Endometrial microvascular endothelial cells (primary cell): ENCODE data around the gene IRX4. TPM values are rescaled to one million over a fixed set of nuclear protein-coding genes. Genes with fewer than 3 reads are reported as not detected.
"Not testable (repeated sequence)": the region's sequence is repeated elsewhere in the genome, so short reads cannot be mapped to it uniquely, and the experiment has no call there.

Source experiments
- in situ Hi-C: cut with HindIII; loops from 2 replicates; pipeline ENCODE4 v1.10.0; 2017; ENCODE audit warnings: low sequenced_read_pairs, low pct_unique_long_range_greater_than_20kb; ENCODE audit errors: inconsistent ontology term
- total RNA-seq: library from RNA; depleted of rRNA; stranded (reverse); fragments of >200 nt; gene quantifications from one replicate; pipeline ENCODE4 v1.2.3, GENCODE V29; 2015; ENCODE audit errors: inconsistent ontology term

IRX4 gene
- total RNA-seq, 1 donor from 2014 or later, result not detected

GRCh38 chr5:1873243-1873959, 9.3 kb downstream of the IRX4 start:
- in situ Hi-C loops, result no loop called here

GRCh38 chr5:1871441-1871840, 11.3 kb downstream of the IRX4 start:
- in situ Hi-C loops, result no loop called here

GRCh38 chr5:1870435-1871272, 12.1 kb downstream of the IRX4 start:
- in situ Hi-C loops, result not testable (repeated sequence)

DNA sequence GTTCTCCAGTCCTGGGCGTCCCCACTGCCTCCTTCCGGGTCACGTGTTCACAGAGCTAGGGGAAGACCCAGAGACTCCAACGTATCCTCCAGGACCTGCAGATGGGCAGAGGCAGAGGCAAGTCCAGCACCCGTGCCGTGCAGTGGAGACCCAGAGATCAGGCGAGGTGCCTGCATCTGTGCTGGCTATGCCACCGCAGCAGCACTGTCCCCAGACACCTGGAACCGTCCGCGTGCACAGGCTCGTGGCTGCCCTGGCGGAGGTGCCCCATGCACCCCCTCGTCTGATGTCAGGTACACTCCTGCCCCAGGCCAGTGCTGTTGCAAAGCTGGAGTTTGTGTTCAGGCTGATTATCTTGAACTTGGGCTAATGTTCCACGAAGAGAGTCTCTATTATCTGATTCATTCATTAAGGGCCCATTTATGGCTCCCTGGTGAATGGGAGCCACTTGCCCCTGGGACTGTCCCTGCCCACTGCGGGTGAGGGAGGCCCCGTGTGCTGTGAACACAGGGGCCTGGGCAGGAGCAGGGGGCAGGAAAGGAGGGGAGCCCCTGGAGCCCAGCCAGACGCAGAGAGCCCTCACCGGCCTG, 13.7 kb downstream of the IRX4 start:
- in situ Hi-C loops, result no loop called here

DNA sequence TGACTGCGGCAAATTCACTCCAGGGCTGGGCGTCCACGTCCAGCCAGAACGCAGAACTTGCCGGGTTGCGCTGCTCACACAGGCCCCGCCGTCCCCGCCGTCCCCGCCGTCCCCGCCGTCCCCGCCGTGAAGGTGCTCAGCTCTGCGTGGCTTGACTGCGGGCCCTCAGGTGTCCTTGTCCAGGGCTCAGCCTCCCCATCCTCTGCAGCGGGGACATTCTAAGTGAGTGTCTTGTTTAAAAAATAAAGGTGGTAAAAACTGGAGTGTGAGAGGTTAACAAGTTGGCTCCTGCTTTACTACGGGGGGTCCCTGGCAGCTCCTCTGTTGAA, 14.9 kb downstream of the IRX4 start:
- in situ Hi-C loops, result no loop called here

DNA sequence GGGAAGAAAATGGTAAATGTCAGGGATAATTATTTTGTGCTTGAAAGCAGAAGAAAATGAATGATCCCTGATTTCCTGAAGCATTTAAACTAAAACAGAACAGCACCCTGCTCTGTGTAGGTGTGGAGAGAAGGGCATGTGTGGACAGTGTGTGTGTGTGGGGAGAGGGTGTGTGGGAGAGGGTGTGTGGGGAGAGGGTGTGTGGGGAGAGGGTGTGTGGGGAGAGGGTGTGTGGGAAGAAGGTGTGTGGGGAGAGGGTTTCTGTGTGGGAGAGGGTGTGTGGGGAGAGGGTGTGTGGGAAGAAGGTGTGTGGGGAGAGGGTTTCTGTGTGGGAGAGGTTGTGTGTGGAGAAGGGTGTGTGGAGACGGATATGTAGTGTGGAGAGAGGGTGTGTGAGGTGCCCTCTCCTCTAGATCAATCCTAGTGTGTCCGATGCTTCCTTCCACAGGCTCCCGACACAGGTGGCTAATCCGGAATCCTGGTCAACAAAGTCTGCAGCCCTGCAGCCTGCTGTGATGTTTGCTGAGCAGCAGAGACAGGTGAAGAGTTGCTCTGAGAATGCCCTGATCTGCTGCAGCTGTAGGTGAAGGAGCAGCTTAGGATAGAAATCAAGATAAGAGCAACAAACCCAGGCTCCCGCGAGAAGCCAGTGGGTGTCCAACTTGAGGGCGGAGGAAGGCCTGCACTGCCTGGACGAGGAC, 15.5 kb downstream of the IRX4 start:
- in situ Hi-C loops, result no loop called here

- in situ Hi-C loops, result no loop called here
These were observed 16.8 kb downstream of the IRX4 start for GRCh38 chr5:1865948-1866347.

DNA sequence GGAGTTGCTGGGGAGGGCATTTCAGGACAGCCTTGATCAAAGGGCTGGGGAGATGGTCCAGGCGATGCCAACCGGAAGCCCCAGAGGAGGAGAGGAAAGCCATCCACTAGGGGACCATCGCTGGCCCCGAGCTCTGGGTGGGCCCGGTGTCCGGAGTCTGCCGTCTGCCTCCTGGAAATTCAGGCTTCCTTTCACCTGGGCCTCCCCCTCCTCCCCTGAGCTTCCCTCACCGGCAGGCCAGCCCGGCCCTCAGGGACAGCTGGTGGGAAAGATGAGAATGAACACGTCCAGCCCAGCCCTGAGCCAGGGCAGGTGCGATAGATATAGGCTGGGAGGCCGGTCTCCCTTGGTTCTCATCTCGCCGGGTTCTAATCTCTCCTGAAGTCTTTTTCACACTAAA, 17.2 kb downstream of the IRX4 start:
- in situ Hi-C loops, result no loop called here

GRCh38 chr5:1864896-1865440, 17.8 kb downstream of the IRX4 start:
- in situ Hi-C loops, result no loop called here

GRCh38 chr5:1860949-1861348, 21.8 kb downstream of the IRX4 start:
- in situ Hi-C loops, result no loop called here

DNA sequence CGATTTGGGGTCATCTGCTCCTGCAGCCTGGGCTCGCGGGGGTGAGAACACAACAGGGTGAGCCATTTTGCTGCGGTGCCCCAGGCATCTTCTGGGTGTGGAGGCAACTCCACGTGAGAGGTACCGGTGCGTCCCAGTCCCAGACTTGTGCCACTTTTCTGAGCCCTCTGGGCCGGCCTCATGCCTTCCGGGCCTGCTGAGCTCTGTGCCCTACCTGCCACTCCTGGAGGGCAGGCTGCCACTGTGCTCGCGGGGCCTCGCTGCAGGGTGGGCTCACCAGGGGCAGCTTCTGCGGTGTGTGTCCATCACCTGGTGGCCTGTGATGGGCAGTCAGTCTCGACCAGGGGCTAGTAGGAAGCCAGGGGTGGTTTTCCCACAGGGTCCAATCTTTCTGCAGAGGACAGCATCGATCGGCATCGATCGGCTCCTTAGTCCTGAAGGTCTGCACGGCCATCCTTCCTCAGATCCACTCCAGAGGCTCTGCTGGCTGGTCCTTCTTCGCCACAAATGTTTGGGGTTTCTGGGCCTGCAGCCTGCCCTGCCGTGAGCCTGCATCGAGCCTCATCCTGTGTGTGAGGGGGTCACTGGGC, 22.6 kb downstream of the IRX4 start:
- in situ Hi-C loops, result no loop called here

DNA sequence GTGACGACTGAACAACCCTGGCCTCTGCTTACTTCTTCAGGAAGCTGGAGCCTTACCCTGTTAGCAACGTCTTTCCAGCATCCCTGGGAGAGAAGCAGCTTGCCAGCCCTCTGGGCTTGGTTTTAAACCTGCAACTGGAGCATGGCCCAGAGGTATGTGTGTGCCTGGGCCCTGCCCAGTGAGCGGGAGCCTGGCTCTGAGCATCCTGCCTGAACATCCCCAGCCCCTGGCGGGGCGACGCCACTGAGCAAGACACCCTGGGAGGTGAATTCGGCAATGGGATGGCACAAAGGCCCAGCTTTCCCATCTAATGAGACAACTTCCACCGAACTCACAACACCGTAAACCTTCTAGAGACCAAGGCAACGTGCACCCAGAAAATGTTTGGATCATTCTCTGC, 23.6 kb downstream of the IRX4 start:
- in situ Hi-C loops, result no loop called here

DNA sequence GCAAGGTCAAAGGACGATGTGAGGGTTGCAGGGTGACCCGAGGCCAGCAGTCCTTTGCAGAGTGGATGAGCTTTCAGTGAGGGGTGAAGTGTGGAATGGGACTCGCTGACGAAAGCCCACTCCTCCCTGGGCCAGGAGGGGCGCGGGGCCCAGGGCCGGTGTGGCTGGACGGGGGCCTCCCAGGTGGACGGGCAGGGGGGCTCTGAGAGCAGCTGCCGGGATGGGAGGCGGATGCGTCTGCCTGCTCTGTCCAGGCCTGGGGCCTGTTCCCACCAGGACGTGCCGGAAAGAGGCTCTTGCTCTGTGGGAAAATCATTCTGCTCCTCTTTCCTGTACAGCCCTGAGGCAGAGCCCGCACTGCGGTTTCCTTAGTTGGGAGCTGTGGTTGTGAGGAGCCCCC, 24.3 kb downstream of the IRX4 start:
- in situ Hi-C loops, result no loop called here

DNA sequence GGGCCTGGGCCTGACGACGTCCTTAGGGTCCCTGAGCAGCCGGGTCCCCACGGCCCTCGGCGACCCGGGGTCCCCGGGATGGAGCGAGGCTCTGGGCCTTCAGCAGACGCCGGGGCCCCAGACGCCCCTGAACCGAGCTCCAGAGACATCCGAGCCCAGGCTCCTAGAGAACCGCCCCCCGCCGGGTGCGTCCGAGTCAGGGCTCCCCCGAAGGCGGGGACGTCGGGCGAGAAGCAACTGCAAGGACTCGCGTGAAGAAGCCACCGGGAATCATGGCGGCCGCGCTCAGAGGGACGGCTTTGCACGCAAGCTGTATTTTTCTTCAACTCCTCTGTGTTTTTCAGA, 25.5 kb downstream of the IRX4 start:
- in situ Hi-C loops, result no loop called here

DNA sequence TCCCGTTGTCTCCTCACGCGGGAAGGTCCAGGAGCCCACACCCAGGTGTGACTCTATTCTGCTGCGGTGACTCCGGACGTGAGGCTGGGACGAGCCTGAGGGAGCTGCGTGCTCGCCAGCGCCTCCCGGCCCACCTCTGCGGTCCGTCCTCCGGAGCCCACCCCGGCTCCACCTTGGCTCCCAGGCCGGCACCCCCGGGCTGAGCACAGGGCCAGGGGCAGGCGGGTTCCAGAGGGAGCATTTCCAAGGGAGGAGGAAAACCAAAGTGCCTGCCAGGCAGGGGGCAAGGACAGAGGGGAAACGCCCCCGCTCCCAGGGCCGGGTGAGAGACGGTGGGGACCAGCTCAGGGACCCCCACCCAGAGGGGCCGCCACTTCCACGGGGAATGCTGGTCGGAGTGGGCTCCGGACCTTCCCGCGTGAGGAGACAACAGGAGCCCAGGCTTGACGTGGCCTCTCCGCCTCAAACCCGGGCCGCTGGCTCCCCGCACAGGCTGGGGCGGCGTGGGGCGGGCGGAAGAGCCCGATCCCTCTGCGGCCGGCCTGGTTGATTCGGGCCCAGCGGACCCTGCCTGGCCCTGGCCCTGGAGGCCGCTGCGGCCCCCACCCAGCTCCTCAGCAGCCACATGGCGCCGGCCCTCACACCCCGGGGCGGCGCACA, 26.0 kb downstream of the IRX4 start:
- in situ Hi-C loops, result no loop called here

- in situ Hi-C loops, result no loop called here
These were observed 27.1 kb downstream of the IRX4 start for GRCh38 chr5:1855596-1855995.

GRCh38 chr5:1855075-1855474, 27.6 kb downstream of the IRX4 start:
- in situ Hi-C loops, result no loop called here

GRCh38 chr5:1853531-1853930, 29.2 kb downstream of the IRX4 start:
- in situ Hi-C loops, result no loop called here
